ENCODE data around the gene MKX. TPM values are rescaled to one million over a fixed set of nuclear protein-coding genes. Genes with fewer than 3 reads are reported as not detected.
"Not testable (repeated sequence)": the region's sequence is repeated elsewhere in the genome, so short reads cannot be mapped to it uniquely, and the experiment has no call there.

MKX gene
- total RNA-seq, 1 experiment from 2014 or later, result not detected

DNA sequence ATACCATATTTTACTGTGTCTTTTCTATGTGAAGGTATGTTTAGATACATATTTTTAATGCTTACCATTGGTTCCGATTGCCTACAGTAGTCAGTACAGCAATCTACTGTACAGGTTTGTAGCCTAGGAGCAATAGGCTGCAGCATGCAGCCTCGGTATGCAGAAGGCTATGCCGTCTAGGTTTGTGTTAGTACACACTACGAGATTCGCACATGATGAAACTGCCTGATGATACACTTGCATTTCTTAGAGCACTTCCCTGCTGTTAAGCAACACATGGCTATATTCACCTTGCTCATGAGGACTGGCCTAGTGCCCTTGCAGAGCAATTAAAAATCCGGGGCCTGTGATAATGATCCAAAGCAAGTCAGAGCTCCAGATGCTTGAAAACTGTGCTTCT lies 62.4 kb downstream of the MKX start:
- DNase-seq (ENCODE audit: unreplicated experiment), result no peak
- ChIA-PET CTCF (interaction anchor here (0.7 to 0.9 kb wide), 2 partner anchors 17 to 557 kb away, joined by 3 read pairs; no protein-coding TSS in a partner anchor), POLR2A (no interaction called here)
- no peaks in the 10 kb centered on the region for H3K4me1 Mint-ChIP-seq (ENCODE audit: insufficient read depth, unreplicated experiment)
- H3K36me3 Mint-ChIP-seq (ENCODE audit: insufficient read depth, unreplicated experiment), result no peaks in the 10 kb centered on the region
- TF ChIP-seq, protein P1, sequence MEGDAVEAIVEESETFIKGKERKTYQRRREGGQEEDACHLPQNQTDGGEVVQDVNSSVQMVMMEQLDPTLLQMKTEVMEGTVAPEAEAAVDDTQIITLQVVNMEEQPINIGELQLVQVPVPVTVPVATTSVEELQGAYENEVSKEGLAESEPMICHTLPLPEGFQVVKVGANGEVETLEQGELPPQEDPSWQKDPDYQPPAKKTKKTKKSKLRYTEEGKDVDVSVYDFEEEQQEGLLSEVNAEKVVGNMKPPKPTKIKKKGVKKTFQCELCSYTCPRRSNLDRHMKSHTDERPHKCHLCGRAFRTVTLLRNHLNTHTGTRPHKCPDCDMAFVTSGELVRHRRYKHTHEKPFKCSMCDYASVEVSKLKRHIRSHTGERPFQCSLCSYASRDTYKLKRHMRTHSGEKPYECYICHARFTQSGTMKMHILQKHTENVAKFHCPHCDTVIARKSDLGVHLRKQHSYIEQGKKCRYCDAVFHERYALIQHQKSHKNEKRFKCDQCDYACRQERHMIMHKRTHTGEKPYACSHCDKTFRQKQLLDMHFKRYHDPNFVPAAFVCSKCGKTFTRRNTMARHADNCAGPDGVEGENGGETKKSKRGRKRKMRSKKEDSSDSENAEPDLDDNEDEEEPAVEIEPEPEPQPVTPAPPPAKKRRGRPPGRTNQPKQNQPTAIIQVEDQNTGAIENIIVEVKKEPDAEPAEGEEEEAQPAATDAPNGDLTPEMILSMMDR (IDR thresholded peaks at IDR 0.05; ENCODE audit: unreplicated experiment), result no peak
- BruUV-seq (replicated peaks), result no TSS peak
- intact Hi-C loops (cut with micrococcal nuclease), result no loop called here
- no peak overlapping the region for H3K4me3 Mint-ChIP-seq (ENCODE audit: unreplicated experiment)
- H3K9me3 Mint-ChIP-seq (ENCODE audit: unreplicated experiment), result peaks cover 6% of the 10 kb centered on the region
- no peaks in the 10 kb centered on the region for H3K27me3 Mint-ChIP-seq (ENCODE audit: insufficient read depth, unreplicated experiment)
- H3K27ac Mint-ChIP-seq (ENCODE audit: low read depth, unreplicated experiment), result no peak overlapping the region

GRCh38 chr10:27681795-27682194 lies 63.8 kb downstream of the MKX start:
- CTCF ChIA-PET; intact Hi-C loops (cut with micrococcal nuclease); POLR2A ChIA-PET; H3K27me3 Mint-ChIP-seq (ENCODE audit: insufficient read depth, unreplicated experiment); H3K4me3 Mint-ChIP-seq (ENCODE audit: unreplicated experiment); DNase-seq (ENCODE audit: unreplicated experiment); H3K27ac Mint-ChIP-seq (ENCODE audit: low read depth, unreplicated experiment); H3K36me3 Mint-ChIP-seq (ENCODE audit: insufficient read depth, unreplicated experiment); H3K4me1 Mint-ChIP-seq (ENCODE audit: insufficient read depth, unreplicated experiment); H3K9me3 Mint-ChIP-seq (ENCODE audit: unreplicated experiment); BruUV-seq (replicated peaks): not testable (repeated sequence)

DNA sequence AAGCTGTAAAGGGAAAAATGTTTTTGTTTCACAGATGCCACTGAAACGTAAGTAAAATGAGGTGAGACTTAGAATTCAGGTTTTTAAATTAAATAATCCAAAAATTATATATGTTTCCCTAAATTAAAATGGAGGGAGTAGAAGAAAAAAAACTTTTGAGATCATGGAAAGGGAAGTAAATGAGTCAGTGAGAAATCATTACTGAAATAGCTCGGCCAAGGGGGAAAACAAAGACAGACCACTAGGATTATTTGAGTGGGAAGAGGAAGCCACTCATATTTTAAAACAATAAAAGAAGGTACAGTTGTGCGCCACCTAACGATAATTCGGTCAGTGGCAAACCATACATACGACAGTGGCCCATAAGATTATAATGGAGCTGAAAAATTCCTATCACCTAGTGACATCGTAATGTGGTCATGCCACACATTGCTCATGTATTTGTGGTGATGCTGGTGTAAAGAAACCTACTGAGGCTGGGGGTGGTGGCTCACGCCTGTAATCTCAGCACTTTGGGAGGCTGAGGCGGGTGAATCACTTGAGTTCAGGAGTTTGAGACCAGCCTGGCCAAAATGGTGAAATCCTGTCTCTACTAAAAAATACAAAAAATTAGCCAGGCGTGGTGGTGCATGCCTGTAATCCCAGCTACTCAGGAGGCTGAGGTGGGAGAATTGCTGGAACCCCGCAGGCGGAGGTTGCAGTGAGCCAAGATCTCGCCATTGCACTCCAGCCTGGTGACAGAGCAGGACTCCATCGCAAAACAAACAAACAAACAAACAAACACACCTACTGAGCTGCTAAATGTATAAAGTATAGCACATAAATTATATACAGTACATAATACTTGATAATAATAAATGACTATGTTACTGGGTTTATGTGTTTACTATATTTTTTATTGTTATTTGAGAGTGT lies 64.7 kb downstream of the MKX start:
- no peaks in the 10 kb centered on the region for H3K4me1 Mint-ChIP-seq (ENCODE audit: insufficient read depth, unreplicated experiment)
- TF ChIP-seq, protein P1 (IDR thresholded peaks at IDR 0.05; ENCODE audit: unreplicated experiment), result no peak
- H3K36me3 Mint-ChIP-seq (ENCODE audit: insufficient read depth, unreplicated experiment), result no peaks in the 10 kb centered on the region
- no peak for DNase-seq (ENCODE audit: unreplicated experiment)
- H3K9me3 Mint-ChIP-seq (ENCODE audit: unreplicated experiment), result peaks cover 2% of the 10 kb centered on the region
- POLR2A ChIA-PET, result interaction anchor here (0.7 kb wide), 1 partner anchor 29 kb away, joined by 3 read pairs; no protein-coding TSS in a partner anchor
- no peak overlapping the region for H3K27ac Mint-ChIP-seq (ENCODE audit: low read depth, unreplicated experiment)
- BruUV-seq (replicated peaks), result no TSS peak
- CTCF ChIA-PET, result interaction anchor here (0.6 to 1.1 kb wide), 3 partner anchors 11 to 150 kb away, joined by 3 to 5 read pairs (median 4); no protein-coding TSS in a partner anchor
- intact Hi-C loops (cut with micrococcal nuclease), result no loop called here
- no peak overlapping the region for H3K4me3 Mint-ChIP-seq (ENCODE audit: unreplicated experiment)
- no peaks in the 10 kb centered on the region for H3K27me3 Mint-ChIP-seq (ENCODE audit: insufficient read depth, unreplicated experiment)

GRCh38 chr10:27680006-27680557 lies 65.5 kb downstream of the MKX start:
- Mint-ChIP-seq H3K27ac (ENCODE audit: low read depth, unreplicated experiment) (no peak overlapping the region), H3K4me3 (ENCODE audit: unreplicated experiment) (no peak overlapping the region), H3K4me1 (ENCODE audit: insufficient read depth, unreplicated experiment) (no peaks in the 10 kb centered on the region), H3K27me3 (ENCODE audit: insufficient read depth, unreplicated experiment) (no peaks in the 10 kb centered on the region), H3K9me3 (ENCODE audit: unreplicated experiment) (no peaks in the 10 kb centered on the region), H3K36me3 (ENCODE audit: insufficient read depth, unreplicated experiment) (no peaks in the 10 kb centered on the region)
- ChIA-PET CTCF (interaction anchor here (0.5 to 1.1 kb wide), 6 partner anchors 10 to 612 kb away, joined by 3 to 5 read pairs (median 4); no protein-coding TSS in a partner anchor), POLR2A (interaction anchor here (0.7 kb wide), 1 partner anchor 29 kb away, joined by 3 read pairs; no protein-coding TSS in a partner anchor)
- BruUV-seq (replicated peaks), result no TSS peak
- intact Hi-C loops (cut with micrococcal nuclease), result no loop called here
- TF ChIP-seq, protein P1 (IDR thresholded peaks at IDR 0.05; ENCODE audit: unreplicated experiment), result no peak
- DNase-seq (ENCODE audit: unreplicated experiment), result no peak

Data from MCF 10A (cell line).